ENCODE data around the gene NRARP.
A peak's percentile ranks its signal among the peaks of the same experiment; 100 is the strongest.

NRARP gene

GRCh38 chr9:137300567-137301080, 1.4 kb downstream of the NRARP start:
- DNase-seq (ENCODE audit: insufficient read length, low spot score) (no peak), FAIRE-seq (no peak)

GRCh38 chr9:137299938-137300337, 2.1 kb downstream of the NRARP start:
- no peak for FAIRE-seq
- DNase-seq (ENCODE audit: insufficient read length, low spot score), result no peak

DNA sequence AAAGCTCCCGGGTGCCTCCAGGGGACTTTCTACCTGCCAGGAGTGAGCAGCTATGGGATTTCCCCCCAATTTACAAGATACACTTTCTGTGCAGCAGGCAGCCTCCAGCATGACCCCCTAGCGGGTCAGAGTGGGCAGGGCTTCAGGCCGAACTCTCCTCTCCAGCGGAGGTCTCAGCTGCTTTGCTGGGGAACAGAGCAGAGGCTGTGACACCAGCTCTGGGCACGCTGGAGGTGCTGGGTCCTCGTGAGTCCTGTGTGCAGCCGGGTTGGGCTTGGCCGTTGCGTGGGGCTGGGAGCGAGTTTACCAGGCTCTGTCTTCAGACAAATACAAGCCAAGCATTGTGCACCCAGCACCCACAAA, 2.9 kb downstream of the NRARP start:
- FAIRE-seq (no peak), DNase-seq (ENCODE audit: insufficient read length, low spot score) (no peak)

DNA sequence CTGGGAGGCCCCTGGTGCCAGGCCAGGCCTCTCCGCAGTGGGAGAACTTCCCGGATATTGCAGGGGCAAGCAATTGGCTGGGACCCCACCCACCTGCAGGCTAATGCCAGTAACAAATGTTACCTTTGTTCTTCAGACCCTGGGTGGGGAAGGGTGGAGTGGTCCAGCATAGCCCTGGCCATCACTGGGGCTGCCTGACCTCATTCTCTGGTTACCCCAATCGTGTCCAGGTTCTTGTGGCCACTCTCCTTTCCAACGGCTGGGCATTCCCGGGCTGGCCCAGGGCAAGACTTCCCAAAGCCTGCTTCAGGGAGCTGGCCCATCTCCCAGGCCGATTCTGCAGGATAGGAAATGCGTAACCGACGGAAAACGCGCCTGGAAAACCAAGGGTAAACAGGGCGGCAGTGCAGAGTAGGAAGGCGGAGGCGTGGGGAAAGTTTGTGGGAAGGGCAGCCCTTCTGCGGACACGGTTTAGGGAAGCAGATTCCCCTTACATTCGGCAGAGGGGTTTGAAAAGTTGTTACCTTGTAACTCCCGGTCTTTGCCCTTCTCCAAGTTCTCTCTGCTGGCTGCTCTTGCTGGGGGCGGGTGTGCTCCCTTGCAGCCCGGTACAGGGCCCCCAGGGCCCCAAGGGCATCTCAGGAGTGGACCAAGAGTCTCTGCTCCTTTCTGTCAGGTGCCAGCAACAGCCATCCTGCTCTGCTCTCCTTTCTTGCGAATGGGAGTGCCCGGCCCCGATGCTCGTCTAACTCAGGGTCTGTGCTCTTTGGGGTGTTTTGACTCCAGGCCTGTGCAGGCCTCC, 3.5 kb downstream of the NRARP start:
- FAIRE-seq, result no peak

GRCh38 chr9:137297966-137298365, 4.1 kb downstream of the NRARP start:
- DNase-seq (ENCODE audit: insufficient read length, low spot score) (no peak), FAIRE-seq (no peak)

More for the DNA sequence above, 3.5 kb downstream of the NRARP start:
- DNase-seq (ENCODE audit: insufficient read length, low spot score), result no peak

GRCh38 chr9:137296670-137297664, 5.1 kb downstream of the NRARP start:
- DNase-seq (ENCODE audit: insufficient read length, low spot score) (no peak), FAIRE-seq (no peak)

- FAIRE-seq, result no peak
- no peak for DNase-seq (ENCODE audit: insufficient read length, low spot score)
Observed at GRCh38 chr9:137295849-137296669, 6.0 kb downstream of the NRARP start.

- DNase-seq (ENCODE audit: insufficient read length, low spot score) (peak; percentile 67), FAIRE-seq (no peak)
Observed at GRCh38 chr9:137295238-137295811, 6.7 kb downstream of the NRARP start.

DNA sequence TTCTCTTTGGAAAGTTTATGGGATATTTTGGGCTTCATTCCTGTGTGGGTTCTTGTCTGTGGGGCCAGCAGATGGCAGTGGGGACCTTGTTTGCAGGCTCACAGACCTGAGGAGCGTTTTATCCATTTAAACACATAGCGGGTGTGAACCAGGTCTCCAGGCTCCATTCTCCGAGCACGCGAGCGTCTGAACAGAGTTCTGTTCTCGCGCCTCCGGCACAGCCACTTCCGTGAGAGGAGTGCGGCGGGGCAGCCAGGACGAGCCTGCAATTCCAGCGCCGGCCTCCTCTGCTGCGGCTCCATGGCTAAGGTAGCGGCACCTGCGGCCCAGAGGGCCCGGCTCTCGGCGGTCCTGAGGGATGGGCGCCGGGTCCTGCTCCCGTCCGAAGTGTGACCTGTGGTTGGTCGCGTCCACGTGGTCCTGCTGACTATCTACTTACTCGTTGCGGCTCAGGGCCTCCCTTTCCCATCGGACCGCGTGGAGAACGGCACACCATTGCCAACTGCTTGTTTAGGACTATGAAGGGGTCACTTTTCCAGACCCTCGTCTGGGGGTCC, 7.3 kb downstream of the NRARP start:
- FAIRE-seq, result no peak
- no peak for DNase-seq (ENCODE audit: insufficient read length, low spot score)

GRCh38 chr9:137294091-137294680, 7.9 kb downstream of the NRARP start:
- FAIRE-seq (no peak), DNase-seq (ENCODE audit: insufficient read length, low spot score) (no peak)

GRCh38 chr9:137293482-137294090, 8.5 kb downstream of the NRARP start:
- DNase-seq (ENCODE audit: insufficient read length, low spot score) (no peak), FAIRE-seq (no peak)

DNA sequence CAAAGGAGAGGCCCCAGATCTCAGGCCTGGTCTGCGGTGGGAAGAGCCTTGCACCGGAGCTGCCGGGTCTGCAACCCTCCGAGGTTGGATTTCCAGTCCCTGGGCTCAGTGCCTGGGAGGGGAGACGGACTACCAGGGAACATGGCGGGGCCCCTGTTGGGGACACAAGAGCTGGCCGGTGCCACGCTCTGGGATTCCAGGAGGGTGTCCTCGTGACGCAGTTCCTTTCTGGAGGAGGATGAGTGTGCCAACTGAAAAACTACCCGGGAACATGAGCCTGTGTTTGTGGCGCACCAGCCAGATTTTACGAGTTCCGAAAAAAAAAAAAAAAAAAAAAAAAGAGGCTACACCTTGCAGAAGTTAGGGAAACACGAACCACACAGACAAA, 9.0 kb downstream of the NRARP start:
- no peak for FAIRE-seq

GRCh38 chr9:137286975-137287383, 15.1 kb downstream of the NRARP start:
- no peak for FAIRE-seq
- DNase-seq (ENCODE audit: insufficient read length, low spot score), result peak; percentile 72

More for the DNA sequence above, 9.0 kb downstream of the NRARP start:
- DNase-seq (ENCODE audit: insufficient read length, low spot score), result no peak

GRCh38 chr9:137281345-137282116, 20.5 kb downstream of the NRARP start:
- FAIRE-seq, result no peak

GRCh38 chr9:137280474-137281344, 21.4 kb downstream of the NRARP start:
- no peak for FAIRE-seq
- DNase-seq (ENCODE audit: insufficient read length, low spot score), result no peak

More at GRCh38 chr9:137281345-137282116, 20.5 kb downstream of the NRARP start:
- DNase-seq (ENCODE audit: insufficient read length, low spot score), result no peak

DNA sequence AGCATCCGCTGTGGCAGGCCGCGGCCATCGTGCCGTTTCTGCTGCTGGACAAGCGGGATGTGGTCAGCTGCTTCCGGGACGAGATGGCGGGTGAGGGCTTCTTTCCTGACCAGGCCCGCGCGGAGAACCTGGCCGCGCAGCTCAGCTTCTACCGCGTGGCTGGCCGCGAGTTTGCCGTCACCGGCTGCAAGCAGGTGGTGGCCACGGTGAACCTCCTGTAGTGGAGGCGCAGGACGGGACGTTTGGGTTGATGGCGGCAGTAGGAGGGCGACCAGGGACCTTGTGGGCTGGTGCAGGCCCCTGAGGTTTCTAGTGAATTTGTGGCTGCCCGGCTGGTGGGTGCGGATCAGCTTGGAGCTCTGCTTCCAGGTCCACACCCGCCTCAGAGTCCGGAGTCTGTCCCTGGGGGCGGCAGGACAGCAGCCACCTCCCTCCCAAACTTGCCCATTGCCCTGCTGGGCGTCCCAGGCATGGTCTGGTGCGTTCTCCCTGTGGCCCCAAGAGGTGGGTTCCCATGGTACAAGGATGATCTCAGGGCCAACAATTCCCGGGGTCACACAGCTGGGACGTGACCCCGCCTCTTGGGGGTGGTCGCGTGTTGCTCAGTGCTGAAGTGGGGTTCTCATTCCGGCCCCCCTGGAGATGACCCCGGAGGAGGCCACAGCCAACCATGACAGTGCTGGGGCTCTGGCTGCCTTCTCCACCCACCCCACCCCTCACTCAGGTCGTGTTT, 22.2 kb downstream of the NRARP start:
- no peak for FAIRE-seq
- DNase-seq (ENCODE audit: insufficient read length, low spot score), result no peak

Data from HTR-8/SVneo (cell line).